ENCODE results near the gene SIK2. TPM values are rescaled to one million over a fixed set of nuclear protein-coding genes. Genes with fewer than 3 reads are reported as not detected.

Gene SIK2
- total RNA-seq, 1 donor from 2014 or later, result 19.0 TPM

GRCh38 chr11:111778047-111778558, 175.9 kb downstream of the SIK2 start:
- Mint-ChIP-seq H3K27ac (ENCODE audit: unreplicated experiment) (no peak overlapping the region), H3K9me3 (ENCODE audit: unreplicated experiment) (no peaks in the 10 kb centered on the region), H3K4me3 (ENCODE audit: unreplicated experiment) (no peak overlapping the region), H3K36me3 (ENCODE audit: unreplicated experiment) (no peaks in the 10 kb centered on the region), H3K27me3 (ENCODE audit: unreplicated experiment) (no peaks in the 10 kb centered on the region), H3K4me1 (ENCODE audit: unreplicated experiment) (peaks cover 21% of the 10 kb centered on the region)
- DNase-seq (ENCODE audit: extremely low spot score, unreplicated experiment), result no peak
- TF ChIP-seq CTCF (IDR thresholded peaks at IDR 0.05), result no peak

- Mint-ChIP-seq H3K9me3 (ENCODE audit: unreplicated experiment) (no peaks in the 10 kb centered on the region), H3K27me3 (ENCODE audit: unreplicated experiment) (no peaks in the 10 kb centered on the region), H3K36me3 (ENCODE audit: unreplicated experiment) (no peaks in the 10 kb centered on the region), H3K4me1 (ENCODE audit: unreplicated experiment) (peaks cover 21% of the 10 kb centered on the region), H3K4me3 (ENCODE audit: unreplicated experiment) (no peak overlapping the region), H3K27ac (ENCODE audit: unreplicated experiment) (no peak overlapping the region)
- no peak for DNase-seq (ENCODE audit: extremely low spot score, unreplicated experiment)
- no peak for TF ChIP-seq CTCF (IDR thresholded peaks at IDR 0.05)
These were observed 176.9 kb downstream of the SIK2 start for GRCh38 chr11:111779118-111779517.

Other genes starting within 250 kb of the SIK2 start
- gene POU2AF1, start 223.2 kb upstream of the SIK2 start, total RNA-seq, result not detected in 2 replicates
- not detected in 2 replicates for gene BTG4, start 90.1 kb upstream of the SIK2 start, total RNA-seq
- gene HOATZ, start 87.7 kb upstream of the SIK2 start, total RNA-seq, result not detected in 2 replicates
- gene LAYN, start 61.7 kb upstream of the SIK2 start, total RNA-seq, result 12.8 and 13.0 TPM in 2 replicates
- 25.2 and 26.0 TPM in 2 replicates for gene PPP2R1B, start 163.9 kb downstream of the SIK2 start, total RNA-seq